A673 (cell line): Measurements from ENCODE around the gene MYO1F.

Source experiments
- CTCF ChIP-seq: fragments of 300-800, 200-600 bp; sonication (generic); conservative IDR thresholded peaks from 2 replicates; pipeline ENCODE4 v1.5.1; 2017; ENCODE audit warnings: low read depth, mild to moderate bottlenecking, antibody characterized with exemption, low read length, moderate library complexity, mixed read lengths
- EZH2 ChIP-seq: fragments of 200-600 bp; sonication (generic); IDR thresholded peaks from 2 replicates; pipeline ENCODE4 v1.6.1; 2017; ENCODE audit warnings: borderline replicate concordance, low read depth, mild to moderate bottlenecking, mixed read lengths, antibody characterized with exemption, low read length; ENCODE audit not compliant: poor library complexity, severe bottlenecking

GRCh38 chr19:8517551-8518442, 59.4 kb downstream of the MYO1F start:
- TF ChIP-seq CTCF (no peak), EZH2 (no peak)
